NCI-H748 (cell line): ENCODE measurements around the gene ABCC3.

Experiments
- DNase-seq: peaks from one replicate; lab custom pipeline; 2025; ENCODE audit not compliant: unreplicated experiment; lab: John Stamatoyannopoulos, UW

Gene ABCC3

GRCh38 chr17:50682441-50682840 lies 47.8 kb downstream of the ABCC3 start:
- no peak for DNase-seq

- DNase-seq = no peak
Measured at GRCh38 chr17:50682938-50683337, 48.3 kb downstream of the ABCC3 start.

- no peak for DNase-seq
Measured at GRCh38 chr17:50683434-50684287, 49.0 kb downstream of the ABCC3 start.

- no peak for DNase-seq
Measured at GRCh38 chr17:50684288-50684611, 49.6 kb downstream of the ABCC3 start.

GRCh38 chr17:50684612-50685333 lies 50.1 kb downstream of the ABCC3 start:
- DNase-seq = peak; percentile 29

- no peak for DNase-seq
Measured at GRCh38 chr17:50685334-50685665, 50.6 kb downstream of the ABCC3 start.

GRCh38 chr17:50685691-50686493 lies 51.2 kb downstream of the ABCC3 start:
- no peak for DNase-seq

GRCh38 chr17:50686494-50687199 lies 52.0 kb downstream of the ABCC3 start:
- DNase-seq = no peak

- DNase-seq = no peak
Measured at GRCh38 chr17:50687200-50688066, 52.8 kb downstream of the ABCC3 start.

GRCh38 chr17:50688245-50688644 lies 53.6 kb downstream of the ABCC3 start:
- DNase-seq = no peak

- DNase-seq = no peak
Measured at GRCh38 chr17:50689251-50689650, 54.6 kb downstream of the ABCC3 start.

- DNase-seq = no peak
Measured at GRCh38 chr17:50689956-50690886, 55.5 kb downstream of the ABCC3 start.

- DNase-seq = no peak
Measured at GRCh38 chr17:50690887-50691549, 56.3 kb downstream of the ABCC3 start.

- DNase-seq = no peak
Measured at GRCh38 chr17:50691550-50692447, 57.1 kb downstream of the ABCC3 start.

GRCh38 chr17:50692448-50693035 lies 57.9 kb downstream of the ABCC3 start:
- DNase-seq = no peak

- DNase-seq = no peak
Measured at GRCh38 chr17:50693036-50693682, 58.5 kb downstream of the ABCC3 start.
